RWPE1 (cell line): ENCODE results near the gene MDFIC.
A peak's percentile ranks its signal among the peaks of the same experiment; 100 is the strongest.

Source experiments
- CTCF ChIA-PET: fragments of 350-600 bp; sonication (Branson Sonifier 250); formaldehyde crosslinking; extraction: SDS; loops from one replicate; lab custom pipeline; 2021; lab: Yijun Ruan, JAX
- POLR2A ChIA-PET: fragments of 400-600 bp; formaldehyde crosslinking; extraction: SDS; loops from one replicate; lab custom pipeline; 2020; ENCODE audit warnings: antibody characterized with exemption; ENCODE audit not compliant: low non-redundant PET; lab: Yijun Ruan, JAX
- DNase-seq: peaks from one replicate; pipeline ENCODE4 v3.0.0; 2012; ENCODE audit warnings: low spot score
- H3K27ac ChIP-seq: fragments of 450-650 bp; 2 replicates; pipeline ENCODE4 v1.5.1; 2017
- TF ChIP-seq, protein P1 (sequence below): fragments of 450-650 bp; conservative IDR thresholded peaks from 2 replicates; pipeline ENCODE4 v1.5.1; 2017; ENCODE audit warnings: low read depth, mild to moderate bottlenecking

Gene MDFIC

DNA sequence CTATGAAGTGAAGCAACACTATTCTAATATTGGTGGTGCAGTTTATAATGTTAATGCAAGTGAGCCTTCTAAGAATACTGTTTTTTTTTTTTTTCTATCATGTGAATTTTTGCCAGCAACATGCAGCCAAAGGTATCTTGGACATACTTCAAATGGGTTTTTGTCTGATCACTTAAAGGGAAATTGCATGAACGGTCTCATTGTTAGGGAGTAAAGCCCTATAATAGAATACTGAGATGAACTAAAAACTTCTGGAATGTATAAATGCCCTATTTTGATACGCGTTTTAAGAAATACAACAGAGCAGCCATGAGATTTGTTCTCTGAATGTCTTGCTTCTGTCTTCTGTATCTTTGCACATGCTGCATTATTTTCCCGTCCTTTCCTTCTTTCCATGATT is 10.5 kb upstream of the MDFIC start:
- CTCF ChIA-PET = no interaction called here
- no peak for DNase-seq
- TF ChIP-seq, protein P1, sequence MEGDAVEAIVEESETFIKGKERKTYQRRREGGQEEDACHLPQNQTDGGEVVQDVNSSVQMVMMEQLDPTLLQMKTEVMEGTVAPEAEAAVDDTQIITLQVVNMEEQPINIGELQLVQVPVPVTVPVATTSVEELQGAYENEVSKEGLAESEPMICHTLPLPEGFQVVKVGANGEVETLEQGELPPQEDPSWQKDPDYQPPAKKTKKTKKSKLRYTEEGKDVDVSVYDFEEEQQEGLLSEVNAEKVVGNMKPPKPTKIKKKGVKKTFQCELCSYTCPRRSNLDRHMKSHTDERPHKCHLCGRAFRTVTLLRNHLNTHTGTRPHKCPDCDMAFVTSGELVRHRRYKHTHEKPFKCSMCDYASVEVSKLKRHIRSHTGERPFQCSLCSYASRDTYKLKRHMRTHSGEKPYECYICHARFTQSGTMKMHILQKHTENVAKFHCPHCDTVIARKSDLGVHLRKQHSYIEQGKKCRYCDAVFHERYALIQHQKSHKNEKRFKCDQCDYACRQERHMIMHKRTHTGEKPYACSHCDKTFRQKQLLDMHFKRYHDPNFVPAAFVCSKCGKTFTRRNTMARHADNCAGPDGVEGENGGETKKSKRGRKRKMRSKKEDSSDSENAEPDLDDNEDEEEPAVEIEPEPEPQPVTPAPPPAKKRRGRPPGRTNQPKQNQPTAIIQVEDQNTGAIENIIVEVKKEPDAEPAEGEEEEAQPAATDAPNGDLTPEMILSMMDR = no peak
- POLR2A ChIA-PET = no interaction called here
- no peak overlapping the region for H3K27ac ChIP-seq

DNA sequence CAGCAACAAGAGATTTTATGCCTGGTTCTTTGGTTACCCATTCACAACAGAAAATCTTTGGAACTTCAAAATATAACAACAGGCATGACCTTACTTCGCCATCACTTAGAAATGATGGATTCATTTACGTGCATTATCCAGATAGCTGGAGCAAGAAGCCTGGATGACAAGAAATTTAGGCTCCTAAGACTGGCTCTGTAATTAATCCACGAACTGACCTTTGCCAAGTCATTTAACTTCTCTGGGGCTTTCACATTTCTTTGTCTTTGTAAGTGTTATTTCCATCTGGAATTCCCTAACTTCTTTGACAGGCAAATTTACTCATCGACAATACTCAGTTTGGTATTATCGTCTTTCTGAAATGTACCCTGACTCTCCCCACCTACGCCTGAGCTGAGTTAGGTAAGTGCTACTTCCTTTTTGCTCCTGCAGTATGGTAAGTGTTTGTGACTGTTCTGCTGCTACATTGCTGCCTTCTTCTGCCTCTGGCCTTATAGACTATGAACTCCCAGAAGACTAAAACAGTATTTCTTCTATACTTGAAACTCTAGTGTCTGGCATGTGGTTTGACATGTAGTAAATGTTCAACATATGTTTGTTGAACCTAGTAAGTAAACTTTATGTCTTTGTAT is 5.5 kb upstream of the MDFIC start:
- no peak overlapping the region for H3K27ac ChIP-seq
- CTCF ChIA-PET = no interaction called here
- TF ChIP-seq, protein P1 = no peak
- POLR2A ChIA-PET = no interaction called here
- DNase-seq = no peak

DNA sequence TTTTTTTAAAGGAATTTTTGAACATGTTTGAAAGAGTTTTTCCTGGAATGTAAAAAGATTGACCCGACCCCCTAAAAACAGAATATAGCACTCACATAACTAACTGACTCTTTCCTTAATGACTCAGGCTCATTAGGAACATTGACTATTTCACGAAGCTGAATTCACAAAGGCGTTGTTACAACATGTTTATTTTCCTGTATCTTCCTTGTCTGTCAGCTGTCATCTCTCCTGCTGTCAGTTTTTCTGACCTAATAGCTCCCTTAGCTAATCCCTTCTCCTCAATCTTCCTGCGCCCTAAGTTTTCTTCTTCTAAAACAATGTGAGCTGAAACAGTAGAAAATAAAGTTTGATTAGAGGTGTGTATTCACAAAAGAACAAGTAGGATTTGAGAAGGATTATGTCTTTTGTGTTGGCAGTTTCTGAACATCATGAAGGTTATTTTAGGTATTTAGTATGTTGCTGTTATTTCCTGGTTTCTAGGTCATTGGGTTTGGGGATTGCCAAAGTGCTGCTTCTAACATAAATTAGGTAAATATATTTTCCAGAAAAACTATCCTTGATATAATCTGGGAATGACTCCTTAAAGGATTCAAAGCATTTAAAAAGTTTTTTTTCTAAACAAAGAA is 4.6 kb upstream of the MDFIC start:
- TF ChIP-seq, protein P1 = no peak
- H3K27ac ChIP-seq = no peak overlapping the region
- ChIA-PET CTCF (no interaction called here), POLR2A (interaction anchor here (0.5 kb wide), 1 partner anchor 22 kb away, joined by 3 read pairs; no protein-coding TSS in a partner anchor)
- peak; percentile 19 for DNase-seq

DNA sequence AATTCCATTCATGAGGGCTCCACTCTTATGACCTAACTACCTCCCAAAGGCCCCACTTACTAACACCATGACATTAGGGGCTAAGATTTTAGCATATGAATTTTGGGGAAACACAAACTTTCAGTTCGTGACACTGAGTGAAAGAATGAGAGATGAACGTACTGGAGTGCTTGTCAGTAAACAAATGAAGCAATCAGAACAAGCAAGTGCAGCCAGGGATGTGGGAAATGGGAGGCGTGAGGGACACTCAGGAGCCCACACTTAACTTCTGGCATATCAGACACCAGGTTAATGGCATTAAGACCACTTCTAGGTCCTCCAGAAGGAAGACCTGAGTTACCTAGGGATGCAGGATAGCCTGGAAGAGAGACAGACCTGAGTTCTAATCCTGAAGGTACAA is 2.3 kb upstream of the MDFIC start:
- ChIA-PET CTCF (interaction anchor here (0.6 kb wide), 1 partner anchor 50 kb away, joined by 3 read pairs; no protein-coding TSS in a partner anchor), POLR2A (no interaction called here)
- no peak overlapping the region for H3K27ac ChIP-seq
- DNase-seq = no peak
- TF ChIP-seq, protein P1 = no peak

DNA sequence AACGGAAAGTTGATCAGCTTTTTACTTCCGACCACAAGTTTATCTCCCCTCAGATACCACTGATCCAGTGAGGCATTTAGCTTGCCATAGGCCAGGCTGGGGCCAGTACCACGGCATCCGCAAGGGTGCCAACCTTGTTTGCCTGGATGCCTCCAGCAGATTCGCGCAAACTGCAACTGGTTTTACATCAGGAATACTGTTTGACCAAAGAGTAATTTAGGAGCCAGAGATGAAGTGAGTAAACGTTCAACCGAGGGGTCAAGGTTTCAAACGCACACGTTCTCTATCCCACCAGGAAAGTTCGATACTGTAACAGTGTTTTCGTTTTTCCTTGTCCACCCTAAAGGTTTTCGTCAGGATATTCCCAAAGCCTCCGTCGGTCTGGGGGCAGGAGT is 266 bp upstream of the MDFIC start:
- CTCF ChIA-PET = interaction anchor here (0.6 kb wide), 1 partner anchor 1289 kb away, joined by 3 read pairs; the partner anchor contains the start of gene TES
- H3K27ac ChIP-seq = peak overlapping the region; percentile 79
- no peak for DNase-seq
- POLR2A ChIA-PET = no interaction called here
- TF ChIP-seq, protein P1 = no peak

DNA sequence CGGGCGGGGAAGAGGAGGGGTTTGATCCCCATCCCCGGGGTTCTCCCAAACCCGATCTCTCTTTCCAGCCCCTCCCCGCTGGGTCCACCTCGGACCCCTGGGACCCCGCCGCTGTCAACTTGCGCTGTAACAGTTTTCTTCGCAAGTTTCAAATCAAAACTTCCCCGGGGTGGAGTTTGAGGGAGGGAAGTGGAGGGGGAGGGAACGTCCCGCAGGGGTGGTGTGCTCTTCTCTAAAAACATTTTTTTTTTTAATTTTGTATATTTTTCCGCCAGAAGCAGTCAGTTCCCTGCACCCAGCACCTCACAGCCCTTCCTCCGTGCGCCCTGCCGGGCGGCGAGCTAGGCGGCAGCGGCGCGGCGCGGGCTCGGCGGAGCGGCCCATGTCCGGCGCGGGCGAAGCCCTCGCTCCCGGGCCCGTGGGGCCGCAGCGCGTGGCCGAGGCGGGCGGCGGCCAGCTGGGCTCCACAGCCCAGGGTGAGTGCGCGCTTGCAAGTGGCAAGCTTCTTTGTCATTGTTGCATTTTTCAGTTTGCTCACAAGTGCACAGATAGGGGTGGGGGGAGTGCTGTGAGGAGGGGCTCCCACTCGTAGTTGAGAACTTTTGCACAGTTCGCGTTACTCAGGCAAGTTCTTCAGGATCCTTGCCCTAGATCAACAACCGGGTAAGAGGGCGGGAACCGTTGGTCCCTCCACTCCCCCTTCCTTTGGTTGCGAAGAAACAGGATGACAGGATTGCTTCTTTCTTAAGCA is 933 bp downstream of the MDFIC start:
- TF ChIP-seq, protein P1 = no peak
- CTCF ChIA-PET = interaction anchor here (0.6 to 0.8 kb wide), 3 partner anchors 117 to 334 kb away, joined by 3 to 5 read pairs (median 4); no protein-coding TSS in a partner anchor
- POLR2A ChIA-PET = no interaction called here
- H3K27ac ChIP-seq = peak overlapping the region; percentile 79
- peak; percentile 48 for DNase-seq
